ENCODE measurements around the gene TSPAN14.

DNA sequence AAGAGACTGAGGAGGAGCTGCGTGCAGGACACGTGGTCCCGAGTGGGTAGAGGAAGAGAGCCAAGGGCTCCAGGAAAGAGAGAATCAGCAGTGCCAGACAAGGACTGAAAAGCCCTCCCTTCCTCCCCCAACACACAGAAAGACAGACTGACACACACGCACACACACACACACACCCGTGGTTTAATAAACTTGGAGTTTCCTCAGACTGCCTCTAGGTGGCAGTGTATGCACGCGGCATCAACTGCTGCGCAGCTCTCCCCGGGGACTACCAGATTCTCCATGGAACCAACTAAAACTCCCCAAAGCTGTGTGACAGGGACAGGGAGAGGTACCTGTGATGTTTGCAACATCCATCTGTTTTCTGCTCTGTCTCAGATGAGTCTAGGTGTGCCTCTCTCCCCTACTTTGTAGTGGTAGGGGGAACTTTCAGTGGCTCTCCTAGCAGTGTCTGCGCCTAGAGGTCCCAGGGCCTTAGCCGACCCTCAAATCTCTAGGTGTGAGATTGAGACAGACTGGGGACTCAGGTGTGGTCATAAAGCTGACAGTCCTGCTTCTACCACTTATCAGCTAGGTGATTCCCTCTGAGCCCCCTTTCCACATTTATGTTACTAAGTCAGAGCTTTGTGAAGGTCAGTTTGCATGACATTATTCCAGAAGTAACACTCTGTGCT is 9.3 kb upstream of the TSPAN14 start:
- TF ChIP-seq, protein P1, sequence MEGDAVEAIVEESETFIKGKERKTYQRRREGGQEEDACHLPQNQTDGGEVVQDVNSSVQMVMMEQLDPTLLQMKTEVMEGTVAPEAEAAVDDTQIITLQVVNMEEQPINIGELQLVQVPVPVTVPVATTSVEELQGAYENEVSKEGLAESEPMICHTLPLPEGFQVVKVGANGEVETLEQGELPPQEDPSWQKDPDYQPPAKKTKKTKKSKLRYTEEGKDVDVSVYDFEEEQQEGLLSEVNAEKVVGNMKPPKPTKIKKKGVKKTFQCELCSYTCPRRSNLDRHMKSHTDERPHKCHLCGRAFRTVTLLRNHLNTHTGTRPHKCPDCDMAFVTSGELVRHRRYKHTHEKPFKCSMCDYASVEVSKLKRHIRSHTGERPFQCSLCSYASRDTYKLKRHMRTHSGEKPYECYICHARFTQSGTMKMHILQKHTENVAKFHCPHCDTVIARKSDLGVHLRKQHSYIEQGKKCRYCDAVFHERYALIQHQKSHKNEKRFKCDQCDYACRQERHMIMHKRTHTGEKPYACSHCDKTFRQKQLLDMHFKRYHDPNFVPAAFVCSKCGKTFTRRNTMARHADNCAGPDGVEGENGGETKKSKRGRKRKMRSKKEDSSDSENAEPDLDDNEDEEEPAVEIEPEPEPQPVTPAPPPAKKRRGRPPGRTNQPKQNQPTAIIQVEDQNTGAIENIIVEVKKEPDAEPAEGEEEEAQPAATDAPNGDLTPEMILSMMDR (IDR thresholded peaks at IDR 0.05; ENCODE audit: insufficient read depth, low read length), result peak; percentile 82
- no peak for TF ChIP-seq GABPA (IDR thresholded peaks at IDR 0.05; ENCODE audit: low read depth)
- TF ChIP-seq REST (IDR thresholded peaks at IDR 0.05; ENCODE audit: insufficient replicate concordance, low read depth), result no peak
- TF ChIP-seq POLR2AphosphoS5 (IDR thresholded peaks at IDR 0.05; ENCODE audit: low read depth), result no peak
- TF ChIP-seq SPI1 (IDR thresholded peaks at IDR 0.05; ENCODE audit: borderline replicate concordance, low read depth), result no peak

All from HL-60 (cell line).